Memory B cell (primary cell): ENCODE results near the gene ABCC12.

Source experiments
- ATAC-seq: fragments of 150-1000 bp; cut with Tn5 transposase; 2 replicates; pipeline ENCODE4 v1.10.0; 2021; ENCODE audit warnings: low read depth, mild to moderate bottlenecking, moderate library complexity
- DNase-seq, 2 donors: peaks; one replicate each; pipeline ENCODE4 v3.0.0; 2022; ENCODE audit warnings: low spot score in 2 of 2
- H3K27ac Mint-ChIP-seq: one replicate; pipeline ENCODE4 v1.8.0; 2022; ENCODE audit warnings: mild to moderate bottlenecking, moderate library complexity, mixed read lengths
- H3K27me3 Mint-ChIP-seq: one replicate; pipeline ENCODE4 v1.8.0; 2022; ENCODE audit warnings: mixed read lengths
- H3K36me3 Mint-ChIP-seq: one replicate; pipeline ENCODE4 v1.8.0; 2022; ENCODE audit warnings: mild to moderate bottlenecking, mixed read lengths
- H3K4me1 Mint-ChIP-seq: one replicate; pipeline ENCODE4 v1.8.0; 2022; ENCODE audit warnings: mixed read lengths
- H3K4me3 Mint-ChIP-seq: one replicate; pipeline ENCODE4 v1.8.0; 2022; ENCODE audit warnings: mild to moderate bottlenecking, moderate library complexity, mixed read lengths
- H3K9me3 Mint-ChIP-seq: one replicate; pipeline ENCODE4 v1.8.0; 2022; ENCODE audit warnings: mixed read lengths

The ABCC12 gene

GRCh38 chr16:48113471-48113870 lies 42.3 kb downstream of the ABCC12 start:
- Mint-ChIP-seq H3K4me3 (no peak overlapping the region), H3K4me1 (no peaks in the 10 kb centered on the region), H3K9me3 (no peaks in the 10 kb centered on the region), H3K36me3 (no peaks in the 10 kb centered on the region), H3K27ac (no peak overlapping the region), H3K27me3 (peaks cover 14% of the 10 kb centered on the region)
- DNase-seq (no peak), ATAC-seq (no peak)

GRCh38 chr16:48113001-48113400 lies 42.8 kb downstream of the ABCC12 start:
- Mint-ChIP-seq H3K36me3 (no peaks in the 10 kb centered on the region), H3K27me3 (peaks cover 14% of the 10 kb centered on the region), H3K9me3 (no peaks in the 10 kb centered on the region), H3K4me3 (no peak overlapping the region), H3K27ac (no peak overlapping the region), H3K4me1 (no peaks in the 10 kb centered on the region)
- ATAC-seq: no peak
- no peak for DNase-seq

- peaks cover 14% of the 10 kb centered on the region for H3K27me3 Mint-ChIP-seq
- no peak overlapping the region for H3K4me3 Mint-ChIP-seq
- no peaks in the 10 kb centered on the region for H3K9me3 Mint-ChIP-seq
- no peak overlapping the region for H3K27ac Mint-ChIP-seq
- H3K36me3 Mint-ChIP-seq: no peaks in the 10 kb centered on the region
- DNase-seq (no peak), ATAC-seq (no peak)
- H3K4me1 Mint-ChIP-seq: no peaks in the 10 kb centered on the region
These were observed 43.2 kb downstream of the ABCC12 start for GRCh38 chr16:48112600-48112999.

- Mint-ChIP-seq H3K27ac (no peak overlapping the region), H3K4me3 (no peak overlapping the region), H3K4me1 (no peaks in the 10 kb centered on the region), H3K9me3 (no peaks in the 10 kb centered on the region), H3K27me3 (peaks cover 11% of the 10 kb centered on the region), H3K36me3 (no peaks in the 10 kb centered on the region)
- ATAC-seq: no peak
- DNase-seq: no peak
These were observed 44.8 kb downstream of the ABCC12 start for GRCh38 chr16:48110982-48111381.

GRCh38 chr16:48110000-48110399 lies 45.8 kb downstream of the ABCC12 start:
- no peak overlapping the region for H3K27ac Mint-ChIP-seq

GRCh38 chr16:48109475-48109874 lies 46.3 kb downstream of the ABCC12 start:
- Mint-ChIP-seq H3K4me1 (no peaks in the 10 kb centered on the region), H3K9me3 (no peaks in the 10 kb centered on the region), H3K27ac (no peak overlapping the region), H3K36me3 (no peaks in the 10 kb centered on the region), H3K4me3 (no peak overlapping the region), H3K27me3 (peaks cover 10% of the 10 kb centered on the region)
- ATAC-seq (no peak), DNase-seq (no peak)

More at GRCh38 chr16:48110000-48110399, 45.8 kb downstream of the ABCC12 start:
- DNase-seq (no peak), ATAC-seq (no peak)
- Mint-ChIP-seq H3K36me3 (no peaks in the 10 kb centered on the region), H3K9me3 (no peaks in the 10 kb centered on the region), H3K4me3 (no peak overlapping the region), H3K27me3 (peaks cover 9% of the 10 kb centered on the region), H3K4me1 (no peaks in the 10 kb centered on the region)

- Mint-ChIP-seq H3K27ac (no peak overlapping the region), H3K36me3 (no peaks in the 10 kb centered on the region), H3K27me3 (peaks cover 18% of the 10 kb centered on the region), H3K4me1 (peaks cover 3% of the 10 kb centered on the region), H3K9me3 (no peaks in the 10 kb centered on the region), H3K4me3 (no peak overlapping the region)
- ATAC-seq (no peak), DNase-seq (no peak)
These were observed 49.3 kb downstream of the ABCC12 start for GRCh38 chr16:48106446-48106845.
